LNCAP (cell line): Measurements from ENCODE around the gene LTB4R.

Experiments
- TF ChIP-seq, protein P1 (sequence below): fragments of 450-650 bp; IDR thresholded peaks from 2 replicates; pipeline ENCODE4 v1.5.1; 2017; ENCODE audit warnings: mild to moderate bottlenecking

Gene LTB4R

DNA sequence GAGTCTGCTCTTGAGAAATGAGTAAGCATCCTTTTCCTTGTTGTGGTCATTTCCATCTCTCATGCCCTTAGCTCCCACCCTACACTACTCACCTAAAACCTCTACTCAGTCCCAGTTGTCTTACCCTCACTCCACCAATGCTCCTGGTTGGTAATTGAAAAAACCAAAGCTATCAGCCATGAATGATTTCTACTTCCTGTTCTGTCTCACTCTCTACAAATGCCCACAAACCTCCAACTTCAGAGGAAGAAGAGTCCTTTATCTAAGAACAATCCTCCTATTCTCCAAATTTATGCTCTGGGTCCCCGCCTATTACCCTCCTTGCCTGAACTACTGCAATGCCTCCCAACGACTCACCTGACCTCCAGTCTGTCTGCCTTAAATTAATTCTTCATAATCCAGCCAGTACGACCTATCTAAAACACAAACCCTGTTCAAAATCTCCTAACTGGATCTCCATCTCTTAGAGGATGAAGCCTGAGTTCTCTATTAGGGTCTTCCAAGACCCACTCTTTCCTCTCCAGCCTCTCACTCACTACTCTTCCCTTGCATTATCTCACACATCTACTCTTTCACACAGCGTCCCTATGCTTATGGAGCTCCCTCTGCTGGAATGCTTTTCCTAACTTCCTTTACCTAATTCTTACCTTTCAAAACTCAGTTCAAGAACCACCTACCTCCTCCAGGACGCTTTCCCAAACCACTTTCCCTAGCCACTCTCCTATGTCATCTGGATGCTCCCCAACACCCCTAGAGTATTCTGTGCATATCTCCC lies 13.9 kb upstream of the LTB4R start:
- TF ChIP-seq, protein P1, sequence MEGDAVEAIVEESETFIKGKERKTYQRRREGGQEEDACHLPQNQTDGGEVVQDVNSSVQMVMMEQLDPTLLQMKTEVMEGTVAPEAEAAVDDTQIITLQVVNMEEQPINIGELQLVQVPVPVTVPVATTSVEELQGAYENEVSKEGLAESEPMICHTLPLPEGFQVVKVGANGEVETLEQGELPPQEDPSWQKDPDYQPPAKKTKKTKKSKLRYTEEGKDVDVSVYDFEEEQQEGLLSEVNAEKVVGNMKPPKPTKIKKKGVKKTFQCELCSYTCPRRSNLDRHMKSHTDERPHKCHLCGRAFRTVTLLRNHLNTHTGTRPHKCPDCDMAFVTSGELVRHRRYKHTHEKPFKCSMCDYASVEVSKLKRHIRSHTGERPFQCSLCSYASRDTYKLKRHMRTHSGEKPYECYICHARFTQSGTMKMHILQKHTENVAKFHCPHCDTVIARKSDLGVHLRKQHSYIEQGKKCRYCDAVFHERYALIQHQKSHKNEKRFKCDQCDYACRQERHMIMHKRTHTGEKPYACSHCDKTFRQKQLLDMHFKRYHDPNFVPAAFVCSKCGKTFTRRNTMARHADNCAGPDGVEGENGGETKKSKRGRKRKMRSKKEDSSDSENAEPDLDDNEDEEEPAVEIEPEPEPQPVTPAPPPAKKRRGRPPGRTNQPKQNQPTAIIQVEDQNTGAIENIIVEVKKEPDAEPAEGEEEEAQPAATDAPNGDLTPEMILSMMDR = peak; percentile 49; the same call in 1 of the 2 replicates

DNA sequence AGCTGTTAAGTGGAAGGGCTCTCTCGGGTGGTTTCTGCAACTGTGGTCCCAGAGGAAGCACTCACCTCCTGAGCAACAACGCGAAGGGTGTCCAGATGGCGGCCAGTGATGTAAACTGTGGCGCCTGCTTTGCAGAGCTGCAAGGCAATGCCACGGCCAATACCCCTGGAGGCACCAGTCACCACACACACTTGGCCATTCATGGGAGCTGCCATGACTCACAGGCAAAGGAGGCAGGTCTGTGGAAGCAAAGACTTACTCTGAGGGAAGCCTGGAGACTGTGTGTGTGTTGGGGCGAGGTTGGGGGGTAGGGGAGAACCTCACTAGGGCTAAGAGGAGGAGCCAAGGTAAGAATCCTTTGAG lies 12.4 kb upstream of the LTB4R start:
- TF ChIP-seq, protein P1 = no peak

DNA sequence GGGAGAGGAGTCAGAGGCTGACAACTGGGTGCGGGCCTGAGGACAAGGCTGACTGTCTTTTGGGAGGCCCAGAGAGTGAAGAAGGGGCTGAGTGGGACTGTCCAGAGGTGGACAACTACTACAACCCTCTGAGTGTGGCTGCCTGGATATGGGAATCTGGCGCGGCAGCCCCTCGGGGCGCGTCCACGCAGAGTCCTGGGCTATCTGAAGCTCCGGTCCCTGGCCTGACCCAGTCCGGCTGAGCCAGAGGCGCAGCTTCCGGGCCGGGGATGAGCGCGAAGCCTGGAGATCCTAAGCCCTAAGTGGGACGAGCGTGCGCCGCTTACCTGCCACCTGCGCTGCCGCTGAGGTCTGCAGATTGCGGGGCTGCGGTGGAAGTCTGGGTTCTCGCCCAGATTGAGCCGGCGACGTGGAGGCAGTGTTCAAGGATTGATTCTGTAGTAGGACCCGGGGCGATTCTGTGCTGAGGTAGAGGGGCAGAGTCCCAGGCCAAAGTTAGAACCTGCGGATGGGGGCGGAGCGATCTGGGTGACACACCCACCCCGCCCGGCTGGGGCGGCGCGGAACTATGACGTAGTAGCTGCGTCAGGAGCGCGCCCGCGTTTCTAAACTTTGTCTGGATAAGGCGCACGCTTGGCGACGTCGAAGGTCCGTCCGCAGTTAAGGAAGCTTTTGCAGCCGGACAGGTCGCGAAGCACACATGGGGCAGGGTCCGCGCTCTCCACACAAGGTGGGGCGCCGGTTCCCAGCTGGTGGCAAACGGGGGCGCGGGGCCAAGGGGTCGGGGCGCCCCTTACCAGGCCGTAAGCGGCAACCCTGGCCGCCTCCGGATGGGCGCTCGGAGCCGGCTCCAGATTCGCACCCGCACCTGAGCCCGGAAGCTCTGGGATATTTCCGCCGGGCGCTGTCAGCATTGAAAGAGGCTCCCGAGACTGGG lies 11.8 kb upstream of the LTB4R start, which contains the start of the genes DHRS1 and NOP9:
DHRS1 (minus strand) TSS at position 526 of the 937 bp plus-strand sequence. CDS start 674 bp downstream, outside the sequence.
NOP9 (plus strand) TSS at position 596 of the 937 bp plus-strand sequence; CDS start at position 701, 105 bp downstream.
- TF ChIP-seq, protein P1 = no peak

DNA sequence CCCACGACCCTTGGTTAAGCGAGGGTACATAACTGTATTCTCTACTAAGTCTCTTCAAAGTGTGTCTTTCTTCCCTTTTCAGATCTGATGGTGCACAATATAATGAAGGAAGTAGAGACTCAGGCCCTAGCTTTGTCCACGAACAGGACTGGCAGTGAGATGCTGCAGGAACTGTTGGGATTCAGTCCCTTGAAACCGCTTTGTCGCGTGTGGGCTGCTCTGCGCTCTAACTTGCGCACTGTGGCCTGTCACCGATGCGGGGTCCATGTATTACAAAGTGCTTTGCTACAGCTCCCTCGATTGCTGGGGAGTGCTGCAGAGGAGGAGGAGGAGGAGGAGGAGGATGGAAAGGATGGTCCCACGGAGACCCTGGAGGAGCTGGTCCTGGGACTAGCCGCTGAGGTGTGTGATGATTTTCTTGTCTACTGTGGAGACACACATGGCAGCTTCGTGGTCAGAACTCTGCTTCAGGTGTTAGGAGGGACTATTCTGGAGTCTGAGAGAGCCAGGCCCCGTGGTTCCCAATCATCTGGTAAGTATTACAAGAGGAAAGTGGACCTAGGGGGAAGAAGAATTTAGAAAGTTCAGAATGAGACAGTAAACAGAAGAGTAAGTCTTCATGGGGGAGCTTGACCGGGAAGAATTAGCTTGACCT lies 10.8 kb upstream of the LTB4R start:
- TF ChIP-seq, protein P1 = no peak

DNA sequence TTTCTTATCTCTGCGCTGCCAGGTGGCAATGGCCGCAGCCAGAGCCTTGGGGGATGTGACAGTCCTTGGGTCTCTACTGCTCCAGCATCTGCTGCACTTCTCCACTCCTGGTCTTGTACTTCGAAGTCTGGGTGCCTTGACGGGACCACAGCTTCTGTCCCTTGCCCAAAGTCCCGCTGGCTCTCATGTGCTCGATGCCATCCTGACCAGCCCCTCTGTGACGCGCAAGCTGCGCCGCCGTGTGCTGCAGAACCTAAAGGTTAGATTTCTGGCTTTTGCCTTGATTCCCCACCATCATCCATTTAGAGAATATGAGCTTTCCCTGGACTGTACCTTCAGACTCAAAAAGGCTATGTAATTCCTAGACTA lies 7.3 kb upstream of the LTB4R start:
- TF ChIP-seq, protein P1 = no peak

DNA sequence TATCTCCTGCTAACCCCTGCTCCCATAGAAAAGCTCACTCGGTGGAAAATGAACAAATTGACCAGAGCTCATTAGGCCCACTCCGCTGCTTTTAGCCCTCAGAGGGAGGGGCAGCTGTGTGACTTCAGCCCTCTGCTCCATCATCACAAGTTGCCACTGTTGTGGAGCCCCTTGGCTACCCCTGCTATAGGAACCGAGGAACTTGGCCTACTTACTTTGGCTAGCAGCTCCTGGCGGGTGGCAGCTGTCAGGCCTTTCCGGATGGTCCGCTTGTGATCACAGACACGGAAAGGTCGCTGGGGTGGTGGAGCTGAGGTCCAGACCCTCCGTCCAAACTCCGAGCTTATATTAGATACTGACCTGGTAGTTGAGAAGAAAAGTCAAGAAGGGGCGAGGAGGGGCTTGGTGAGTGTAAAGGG lies 4.1 kb upstream of the LTB4R start:
- TF ChIP-seq, protein P1 = no peak
